Skeletal muscle tissue (tissue), 4 donors: Measurements from ENCODE around the gene POLRMT. TPM values are rescaled to one million over a fixed set of nuclear protein-coding genes. Genes with fewer than 3 reads are reported as not detected.

Experiments
- H3K27ac ChIP-seq: one replicate; pipeline ENCODE4 v1.7.0; 2013; ENCODE audit warnings: mild to moderate bottlenecking, low read depth, low read length, inconsistent platforms
- H3K27me3 ChIP-seq, 3 donors: one replicate each; pipeline ENCODE4 v1.7.0; 2013; ENCODE audit warnings: low read length in 3 of 3; ENCODE audit not compliant: control insufficient read depth in 3 of 3, insufficient read depth in 3 of 3
- H3K36me3 ChIP-seq, 3 donors: one replicate each; pipeline ENCODE4 v1.7.0; 2013; ENCODE audit warnings: low read length in 3 of 3; ENCODE audit not compliant: control insufficient read depth in 3 of 3, insufficient read depth in 3 of 3
- H3K4me1 ChIP-seq, 3 donors: one replicate each; pipeline ENCODE4 v1.7.0; 2013; ENCODE audit warnings: low read length in 3 of 3, mild to moderate bottlenecking in 3 of 3; ENCODE audit not compliant: control insufficient read depth in 3 of 3, insufficient read depth in 3 of 3
- H3K4me3 ChIP-seq, 3 donors: one replicate each; pipeline ENCODE4 v1.7.0; 2013; ENCODE audit warnings: low read length in 3 of 3
- H3K9ac ChIP-seq, 3 donors: one replicate each; pipeline ENCODE4 v1.7.0; 2013; ENCODE audit warnings: low read length in 3 of 3, mild to moderate bottlenecking in 3 of 3, moderate library complexity in 2 of 3, low read depth in 1 of 3
- H3K9me3 ChIP-seq, 3 donors: one replicate each; pipeline ENCODE4 v1.7.0; 2013; ENCODE audit warnings: low read length in 3 of 3; ENCODE audit not compliant: control insufficient read depth in 3 of 3
- total RNA-seq: library from RNA; depleted of rRNA; stranded (reverse); fragments of >200 nt; gene quantifications from one replicate; pipeline ENCODE4 v1.2.3, GENCODE V29; 2014
- donor health status: Osteomylitis.

The POLRMT gene
- total RNA-seq, 1 donor from 2014 or later: 17.7 TPM

DNA sequence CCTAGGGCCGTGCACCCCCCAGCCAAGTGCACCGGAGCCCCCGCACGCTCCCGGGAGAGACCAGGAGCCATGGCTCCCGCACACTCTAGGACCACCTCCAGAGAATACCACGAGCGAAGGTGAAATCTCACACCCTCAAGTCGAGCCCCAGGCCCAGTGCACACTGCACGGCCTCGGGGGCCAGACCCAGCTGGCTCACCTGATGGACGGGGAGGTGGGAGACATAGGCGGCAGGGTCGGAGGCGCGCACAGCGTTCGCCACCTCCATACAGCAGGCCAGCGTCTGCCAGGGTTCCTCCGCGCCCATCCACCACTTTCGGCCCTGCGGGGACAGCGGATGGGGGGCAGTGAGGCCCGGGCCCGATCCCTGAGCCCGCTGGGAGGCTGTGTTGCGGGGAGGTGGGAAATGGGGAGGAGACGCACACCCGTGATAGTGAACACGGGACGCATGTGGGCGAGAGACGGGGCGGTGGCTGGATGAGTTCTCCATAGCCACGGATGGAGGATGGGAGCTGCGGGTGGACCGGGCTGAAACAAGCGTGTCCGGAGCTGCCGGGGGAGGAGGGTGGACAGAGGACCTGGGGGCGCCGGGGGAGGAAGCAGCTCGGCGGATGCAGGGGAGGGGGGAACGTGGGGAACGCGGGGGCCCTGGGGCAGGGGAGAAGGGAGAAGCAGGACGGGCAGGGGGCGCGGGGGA lies 13.0 kb downstream of the POLRMT start:
- Histone ChIP-seq H3K27me3 (peaks cover 0 to 7% (median 4%) of the 10 kb centered on the region in 3 donors), H3K9me3 (no peaks in the 10 kb centered on the region), H3K4me1 (no peaks in the 10 kb centered on the region), H3K36me3 (peaks cover 39 to 55% (median 45%) of the 10 kb centered on the region in 3 donors), H3K27ac (no peak overlapping the region), H3K9ac (no peak overlapping the region), H3K4me3 (no peak overlapping the region)

DNA sequence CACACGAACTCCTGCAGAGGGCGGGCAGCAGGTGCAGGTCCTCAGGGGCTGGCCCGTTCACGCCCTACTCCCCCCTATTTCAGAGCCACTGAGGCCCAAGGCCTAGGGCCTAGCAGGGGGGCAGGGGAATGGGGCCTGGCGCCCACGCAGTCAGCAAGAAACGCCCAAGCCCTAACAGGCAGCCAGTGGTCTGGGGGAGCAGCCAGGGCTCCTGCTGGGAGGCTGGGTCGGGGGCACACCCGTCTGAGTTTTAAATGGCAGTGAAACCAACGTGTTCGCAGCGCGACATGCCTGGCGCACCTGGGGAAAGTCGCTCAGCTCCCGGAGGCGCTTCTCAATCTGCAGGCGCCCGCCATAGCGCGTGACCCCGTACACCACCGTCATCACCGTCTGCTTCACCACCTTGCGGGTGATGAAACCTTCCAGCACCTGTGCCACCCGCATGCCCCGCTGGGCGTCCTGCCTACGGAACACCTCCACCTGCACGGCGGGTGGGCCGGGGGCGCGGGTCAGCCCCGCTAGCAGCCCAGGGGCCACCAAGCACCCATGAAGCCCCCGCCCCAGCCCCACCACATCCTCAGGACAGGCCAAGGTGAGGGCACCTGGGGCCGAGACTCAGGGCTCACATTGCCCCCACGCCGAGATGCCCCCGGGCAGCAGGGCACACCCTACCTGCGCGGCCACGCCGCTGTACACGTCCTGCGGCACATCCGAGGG lies 13.9 kb downstream of the POLRMT start:
- Histone ChIP-seq H3K4me1 (no peaks in the 10 kb centered on the region), H3K9me3 (no peaks in the 10 kb centered on the region), H3K36me3 (peaks cover 34 to 51% (median 45%) of the 10 kb centered on the region in 3 donors)

DNA sequence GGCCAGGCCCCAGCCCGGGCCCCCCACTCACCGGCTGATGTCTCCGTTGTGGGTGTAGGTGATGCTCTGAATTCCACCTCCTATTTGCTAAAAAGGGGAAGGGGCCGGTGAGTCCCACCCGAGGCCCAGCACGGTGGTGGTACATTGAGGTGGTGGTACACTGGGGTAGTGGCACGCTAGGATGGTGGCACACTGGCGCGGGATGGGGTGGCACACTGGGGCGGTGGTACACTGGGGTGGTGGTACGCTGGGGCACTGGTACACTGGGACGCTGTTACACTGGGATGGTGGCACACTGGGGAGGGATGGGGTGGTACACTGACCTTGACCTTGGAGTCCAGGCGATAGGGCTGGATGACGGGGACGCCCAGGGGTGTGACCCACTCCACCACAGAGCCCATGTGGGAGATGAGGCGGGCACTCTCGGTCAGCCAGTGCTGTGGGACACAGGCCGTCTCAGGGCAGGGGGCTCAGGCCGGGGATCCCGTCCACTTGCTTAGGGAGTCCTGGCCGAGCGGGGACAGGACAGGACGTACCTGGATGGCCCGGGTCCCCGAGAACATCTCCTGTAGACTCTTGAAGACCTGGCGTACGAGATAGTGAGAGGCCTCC lies 14.6 kb downstream of the POLRMT start:
- H3K4me1 ChIP-seq: no peaks in the 10 kb centered on the region
- no peaks in the 10 kb centered on the region for H3K9me3 ChIP-seq
- peaks cover 29 to 50% (median 41%) of the 10 kb centered on the region in 3 donors for H3K36me3 ChIP-seq
- H3K27me3 ChIP-seq: peaks cover 5 to 16% (median 7%) of the 10 kb centered on the region in 3 donors
- no peak overlapping the region for H3K9ac ChIP-seq
- no peak overlapping the region for H3K4me3 ChIP-seq
- H3K27ac ChIP-seq: no peak overlapping the region

More for the DNA sequence above, 13.9 kb downstream of the POLRMT start:
- Histone ChIP-seq H3K9ac (no peak overlapping the region), H3K27me3 (peaks cover 1 to 11% (median 7%) of the 10 kb centered on the region in 3 donors), H3K4me3 (no peak overlapping the region), H3K27ac (no peak overlapping the region)

DNA sequence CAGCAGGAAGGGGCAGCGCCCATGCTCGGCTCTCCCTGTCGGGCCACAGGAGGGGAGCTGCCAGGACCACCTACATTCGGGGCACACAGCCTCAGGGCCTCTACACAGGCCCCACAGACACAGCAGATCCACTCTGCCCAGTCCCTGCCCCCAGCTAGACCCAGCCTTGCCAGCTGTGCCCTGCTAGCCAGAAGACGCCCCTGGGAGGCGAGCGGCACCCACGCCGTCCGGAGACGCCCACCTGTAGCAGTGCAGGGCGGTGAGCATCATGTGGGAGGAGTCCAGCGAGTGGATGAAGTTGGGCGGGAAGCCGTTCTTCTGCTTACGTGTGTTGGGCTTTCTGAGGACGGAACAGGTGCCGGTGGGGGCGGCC lies 15.1 kb downstream of the POLRMT start:
- Histone ChIP-seq H3K27me3 (peaks cover 5 to 16% (median 7%) of the 10 kb centered on the region in 3 donors), H3K4me3 (no peak overlapping the region), H3K4me1 (no peaks in the 10 kb centered on the region), H3K27ac (no peak overlapping the region), H3K36me3 (peaks cover 26 to 45% (median 41%) of the 10 kb centered on the region in 3 donors), H3K9ac (no peak overlapping the region), H3K9me3 (no peaks in the 10 kb centered on the region)

DNA sequence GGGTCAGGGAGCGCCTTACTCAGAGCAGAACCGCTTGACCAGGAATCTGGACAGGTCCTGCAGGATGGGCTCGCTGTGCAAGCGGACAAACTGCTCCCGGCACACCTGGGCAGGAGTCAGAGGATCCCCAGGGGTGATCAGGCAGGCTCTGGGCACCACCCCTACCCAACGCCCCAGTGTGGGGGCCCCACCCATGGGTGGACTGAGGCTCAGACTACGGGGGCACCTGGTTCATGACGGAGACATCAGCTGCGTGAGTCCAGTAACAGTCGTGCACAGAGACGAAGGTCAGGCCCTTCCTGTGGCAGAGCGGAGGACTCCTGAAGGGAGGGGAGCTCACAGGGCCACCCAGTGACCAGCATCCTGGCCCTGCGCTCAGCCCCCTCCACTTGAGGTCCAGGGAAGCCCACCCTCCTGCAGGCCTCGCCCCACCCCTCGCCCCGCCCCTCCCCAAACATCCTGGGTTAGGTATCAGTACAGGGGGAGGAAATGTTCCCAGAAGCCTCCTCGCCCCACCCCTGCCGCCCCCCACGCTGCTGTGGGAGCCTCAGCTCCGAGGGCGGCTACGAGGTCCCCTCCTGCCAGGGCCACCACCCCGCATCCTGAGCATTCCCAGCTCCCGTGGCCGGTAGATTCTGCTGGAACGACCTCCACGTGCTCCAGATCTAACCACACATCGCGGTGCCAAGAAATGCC lies 15.6 kb downstream of the POLRMT start:
- H3K36me3 ChIP-seq: peaks cover 23 to 40% (median 38%) of the 10 kb centered on the region in 3 donors

DNA sequence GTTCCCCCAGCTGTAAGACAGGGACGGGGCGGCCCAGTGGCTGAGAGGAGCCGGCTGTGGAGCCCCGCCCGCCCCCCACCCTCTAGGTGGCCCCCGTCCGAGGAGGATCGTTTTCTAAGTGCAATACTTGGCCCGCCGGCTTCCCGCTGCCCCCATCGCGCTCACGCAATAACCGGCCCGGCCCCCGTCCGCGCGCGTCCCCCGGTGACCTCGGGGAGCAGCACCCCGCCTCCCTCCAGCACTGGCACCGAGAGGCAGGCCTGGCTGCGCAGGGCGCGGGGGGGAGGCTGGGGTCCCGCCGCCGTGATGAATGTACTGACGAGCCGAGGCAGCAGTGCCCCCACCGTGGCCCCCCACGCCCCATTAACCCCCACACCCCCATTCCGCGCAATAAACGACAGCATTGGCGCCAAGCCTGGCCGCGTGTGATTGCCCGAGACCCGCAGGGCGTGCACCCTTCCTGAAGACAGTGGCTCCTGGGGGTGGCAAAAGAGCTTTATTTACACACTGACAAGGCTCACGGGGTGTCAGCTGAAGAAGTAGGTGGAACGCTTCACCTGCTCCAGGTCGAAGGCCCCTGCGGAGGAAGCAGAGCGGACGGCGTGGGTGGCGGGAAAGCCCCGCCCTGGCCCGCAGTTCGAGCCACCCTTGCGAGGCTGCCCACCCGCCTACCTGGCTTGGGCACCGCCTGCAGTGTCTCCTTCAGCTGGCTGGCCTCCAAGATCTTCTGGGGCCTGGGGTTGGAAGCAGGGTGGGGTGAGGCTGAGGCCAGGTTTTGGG lies 16.4 kb downstream of the POLRMT start:
- peaks cover 5 to 25% (median 7%) of the 10 kb centered on the region in 3 donors for H3K27me3 ChIP-seq
- peaks cover 22 to 37% (median 35%) of the 10 kb centered on the region in 3 donors for H3K36me3 ChIP-seq
- no peak overlapping the region for H3K9ac ChIP-seq
- H3K4me1 ChIP-seq: no peaks in the 10 kb centered on the region
- H3K4me3 ChIP-seq: no peak overlapping the region
- H3K9me3 ChIP-seq: no peaks in the 10 kb centered on the region
- no peak overlapping the region for H3K27ac ChIP-seq

More for the DNA sequence above, 15.6 kb downstream of the POLRMT start:
- Histone ChIP-seq H3K9me3 (no peaks in the 10 kb centered on the region), H3K4me1 (no peaks in the 10 kb centered on the region), H3K27me3 (peaks cover 5 to 22% (median 7%) of the 10 kb centered on the region in 3 donors), H3K4me3 (no peak overlapping the region), H3K27ac (no peak overlapping the region), H3K9ac (no peak overlapping the region)

DNA sequence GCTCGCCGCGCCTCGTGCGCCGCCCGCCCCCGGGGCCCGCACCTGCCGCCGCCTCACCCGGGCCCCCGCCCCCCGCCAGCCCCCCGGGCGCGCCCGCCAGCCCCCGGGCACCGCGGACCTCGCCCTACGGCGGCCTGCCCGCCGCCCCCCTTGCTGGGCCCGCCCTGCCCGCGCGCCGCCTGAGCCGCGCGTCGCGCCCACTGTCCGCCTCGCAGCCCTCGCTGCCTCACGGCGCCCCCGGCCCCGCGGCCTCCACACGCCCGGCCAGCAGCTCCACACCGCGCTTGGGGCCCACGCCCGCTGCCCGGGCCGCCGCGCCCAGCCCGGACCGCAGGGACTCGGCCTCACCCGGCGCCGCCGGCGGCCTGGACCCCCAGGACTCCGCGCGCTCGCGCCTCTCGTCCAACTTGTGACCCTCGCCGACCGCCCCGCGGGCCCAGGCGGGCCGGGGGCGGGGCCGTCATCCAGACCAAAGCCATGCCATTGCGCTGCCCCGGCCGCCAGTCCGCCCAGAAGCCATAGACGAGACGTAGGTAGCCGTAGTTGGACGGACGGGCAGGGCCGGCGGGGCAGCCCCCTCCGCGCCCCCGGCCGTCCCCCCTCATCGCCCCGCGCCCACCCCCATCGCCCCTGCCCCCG lies 17.2 kb downstream of the POLRMT start:
- no peaks in the 10 kb centered on the region for H3K9me3 ChIP-seq
- peaks cover 0 to 1% (median 0%) of the 10 kb centered on the region in 3 donors for H3K4me1 ChIP-seq
- H3K4me3 ChIP-seq: no peak overlapping the region
- H3K27me3 ChIP-seq: peaks cover 5 to 26% (median 7%) of the 10 kb centered on the region in 3 donors
- peaks cover 21 to 33% (median 29%) of the 10 kb centered on the region in 3 donors for H3K36me3 ChIP-seq
- H3K27ac ChIP-seq: no peak overlapping the region
- H3K9ac ChIP-seq: no peak overlapping the region

DNA sequence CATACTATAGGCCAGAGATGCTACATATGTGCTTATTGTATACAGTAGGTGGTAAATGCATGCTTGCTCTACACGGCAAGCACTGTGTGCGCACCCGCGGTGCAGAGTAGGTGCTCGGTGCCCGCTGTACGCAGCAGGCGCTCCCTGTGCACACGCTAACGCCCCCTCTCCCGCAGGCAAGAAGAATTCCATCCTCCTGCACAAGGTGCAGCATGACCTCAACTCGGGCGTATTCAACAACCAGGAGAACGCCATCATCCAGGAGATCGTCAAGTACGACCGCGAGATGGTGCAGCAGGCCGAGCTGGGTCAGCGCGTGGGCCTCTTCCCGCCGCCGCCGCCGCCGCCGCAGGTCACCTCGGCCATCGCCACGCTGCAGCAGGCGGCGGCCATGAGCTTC lies 17.7 kb downstream of the POLRMT start:
- H3K9ac ChIP-seq: no peak overlapping the region
- H3K4me3 ChIP-seq: no peak overlapping the region
- peaks cover 21 to 33% (median 27%) of the 10 kb centered on the region in 3 donors for H3K36me3 ChIP-seq

More for the DNA sequence above, 17.7 kb downstream of the POLRMT start:
- H3K27ac ChIP-seq: no peak overlapping the region
- peaks cover 0 to 7% (median 5%) of the 10 kb centered on the region in 3 donors for H3K4me1 ChIP-seq
- H3K9me3 ChIP-seq: no peaks in the 10 kb centered on the region
- H3K27me3 ChIP-seq: peaks cover 7 to 31% (median 7%) of the 10 kb centered on the region in 3 donors
